ENCODE results near the gene OASL.
"Not testable (repeated sequence)": the region's sequence is repeated elsewhere in the genome, so short reads cannot be mapped to it uniquely, and the experiment has no call there.

The OASL gene, protein sequence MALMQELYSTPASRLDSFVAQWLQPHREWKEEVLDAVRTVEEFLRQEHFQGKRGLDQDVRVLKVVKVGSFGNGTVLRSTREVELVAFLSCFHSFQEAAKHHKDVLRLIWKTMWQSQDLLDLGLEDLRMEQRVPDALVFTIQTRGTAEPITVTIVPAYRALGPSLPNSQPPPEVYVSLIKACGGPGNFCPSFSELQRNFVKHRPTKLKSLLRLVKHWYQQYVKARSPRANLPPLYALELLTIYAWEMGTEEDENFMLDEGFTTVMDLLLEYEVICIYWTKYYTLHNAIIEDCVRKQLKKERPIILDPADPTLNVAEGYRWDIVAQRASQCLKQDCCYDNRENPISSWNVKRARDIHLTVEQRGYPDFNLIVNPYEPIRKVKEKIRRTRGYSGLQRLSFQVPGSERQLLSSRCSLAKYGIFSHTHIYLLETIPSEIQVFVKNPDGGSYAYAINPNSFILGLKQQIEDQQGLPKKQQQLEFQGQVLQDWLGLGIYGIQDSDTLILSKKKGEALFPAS

DNA sequence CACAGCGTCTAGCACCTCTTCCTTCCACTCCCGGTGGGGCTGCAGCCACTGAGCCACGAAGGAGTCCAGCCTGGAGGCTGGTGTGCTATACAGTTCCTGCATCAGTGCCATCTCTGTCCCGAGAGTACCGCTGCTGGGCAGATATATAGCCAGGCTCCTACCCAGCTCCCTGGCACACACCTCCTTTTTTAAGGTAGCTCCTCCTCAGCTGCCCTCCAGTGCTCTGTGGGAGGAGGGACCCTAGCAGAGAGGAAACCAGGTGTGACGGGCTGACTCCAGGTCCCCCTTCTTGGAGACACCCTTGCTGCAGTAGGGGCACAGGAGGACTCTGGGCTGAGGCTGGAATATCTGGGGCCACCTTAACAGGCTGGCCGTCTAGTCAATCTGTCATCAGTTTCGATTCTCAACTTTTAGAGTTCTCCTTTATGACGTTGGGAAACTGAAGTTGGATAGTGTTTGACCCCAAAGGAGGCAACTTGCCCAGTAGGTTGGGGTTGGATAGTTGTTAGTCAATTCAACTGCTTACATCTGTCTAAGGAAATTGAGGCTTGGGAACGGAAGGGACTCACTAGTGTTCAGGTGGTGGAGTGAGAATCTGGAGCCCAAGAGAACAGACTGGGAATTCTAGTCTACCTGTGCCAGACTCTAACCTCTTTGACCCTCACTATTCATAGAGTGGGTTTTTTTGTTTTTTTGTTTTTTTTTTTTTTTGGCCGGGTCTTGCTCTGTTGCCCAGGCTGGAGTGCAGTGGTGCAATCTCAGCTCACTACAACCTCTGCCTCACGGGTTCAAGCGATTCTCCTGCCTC is at the start of gene OASL:
Gene OASL, minus strand, starts transcription at position 386 of the 808 bp plus-strand sequence. Its CDS starts 275 bp downstream, at position 111.
- peak; percentile 51 to 60 for DNase-seq

- DNase-seq: no peak
Measured at GRCh38 chr12:121088195-121088585, 49.1 kb upstream of the OASL start.

DNA sequence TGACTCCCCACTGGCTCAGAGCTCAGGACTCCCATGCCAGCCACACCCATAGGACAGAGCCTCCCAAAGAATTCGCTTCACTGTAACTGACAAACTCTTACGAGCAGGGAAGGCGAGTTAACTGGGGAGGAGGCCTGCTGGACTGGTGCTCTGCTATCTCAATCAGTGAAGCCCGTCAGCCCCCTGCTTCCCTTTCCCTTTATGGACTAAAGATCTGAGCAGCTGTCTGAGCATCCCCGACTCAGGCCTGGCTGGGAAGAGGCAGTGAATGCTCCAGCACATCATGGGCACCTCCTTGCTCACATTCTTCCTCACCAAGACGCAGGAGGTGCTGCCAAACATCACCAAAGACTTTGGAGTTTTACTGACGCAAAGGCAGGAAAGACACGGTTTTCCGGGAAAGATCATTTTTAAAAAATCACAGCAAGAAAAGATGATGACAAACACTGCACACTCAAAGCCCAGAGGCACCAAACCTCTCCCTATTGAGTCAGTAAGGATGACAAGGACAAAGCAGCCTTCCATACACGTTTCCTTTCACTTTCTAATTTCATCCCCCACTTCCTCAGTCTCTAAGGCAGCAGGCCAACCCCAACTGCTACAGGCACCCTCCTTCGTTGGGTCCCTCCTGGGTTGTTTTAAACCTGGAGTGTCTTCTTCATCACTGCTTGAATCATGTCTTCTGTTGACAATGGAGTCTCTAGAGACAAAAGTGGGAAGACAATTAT is 48.6 kb upstream of the OASL start:
- DNase-seq: no peak

DNA sequence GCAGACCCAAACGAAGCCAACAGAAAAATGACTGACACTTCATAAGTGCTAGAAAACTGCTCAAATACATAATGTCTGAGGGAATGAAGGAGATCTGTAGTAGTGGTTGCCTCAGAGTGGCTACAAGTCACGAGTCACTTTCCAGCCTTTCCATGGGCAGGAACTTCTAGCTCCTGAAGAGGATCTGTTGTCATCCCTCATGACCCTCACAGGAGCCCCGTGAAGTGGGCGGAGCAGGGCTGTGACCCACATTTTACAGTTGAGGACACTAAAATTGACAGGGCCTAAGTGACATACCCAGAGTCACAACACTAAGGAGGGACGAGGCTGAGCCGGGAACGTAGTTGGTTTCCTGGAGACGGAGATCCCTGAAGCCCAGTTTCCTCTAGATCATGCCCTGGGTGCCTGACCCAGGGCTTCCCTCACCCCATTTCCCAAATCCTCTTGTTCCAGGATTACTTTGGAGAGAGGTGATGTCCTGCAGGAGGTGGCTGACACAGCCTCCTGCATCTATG is 47.8 kb upstream of the OASL start:
- no peak for DNase-seq

DNA sequence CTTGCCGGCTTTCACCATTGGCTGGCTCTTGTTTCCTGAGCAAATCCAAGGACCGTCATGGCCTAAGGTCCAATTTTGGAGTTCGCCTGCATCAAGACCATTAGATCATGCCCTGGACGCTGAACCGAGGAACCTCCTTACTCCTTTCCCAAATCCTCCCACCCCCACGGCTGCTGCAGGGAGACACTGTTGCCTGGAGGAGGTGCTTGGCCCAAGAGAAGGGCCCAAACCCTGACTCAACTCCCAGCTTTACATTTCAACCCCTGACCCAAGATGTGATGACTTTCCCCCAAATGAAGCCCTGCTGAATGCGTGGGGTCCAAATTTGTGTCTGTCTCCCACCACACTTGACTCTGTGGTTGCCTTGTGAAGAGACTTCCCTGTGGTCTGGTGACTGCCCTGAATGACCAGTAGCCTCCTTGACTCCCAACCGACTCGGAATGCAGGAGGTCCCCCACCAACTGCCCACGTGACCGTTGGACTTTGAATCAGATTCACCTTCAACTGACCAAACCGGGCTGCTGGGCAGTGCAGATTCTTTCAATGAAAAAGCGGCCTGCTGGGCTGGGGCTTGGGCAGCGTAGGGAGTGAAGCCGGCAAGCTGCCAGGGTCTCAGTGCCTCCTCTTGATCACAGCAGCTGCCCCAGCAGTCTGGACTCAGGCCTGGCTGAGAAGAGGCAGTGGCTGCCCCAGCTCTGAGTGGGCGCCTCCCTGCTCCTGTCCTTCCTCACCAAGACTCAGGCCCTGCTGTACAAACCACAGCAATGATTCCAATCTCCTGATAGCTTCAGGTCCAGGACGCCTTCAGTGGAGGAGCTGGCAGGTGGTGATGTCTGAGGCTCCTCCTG is 46.7 kb upstream of the OASL start:
- DNase-seq: no peak

- DNase-seq: no peak
Measured at GRCh38 chr12:121085069-121085468, 46.0 kb upstream of the OASL start.

DNA sequence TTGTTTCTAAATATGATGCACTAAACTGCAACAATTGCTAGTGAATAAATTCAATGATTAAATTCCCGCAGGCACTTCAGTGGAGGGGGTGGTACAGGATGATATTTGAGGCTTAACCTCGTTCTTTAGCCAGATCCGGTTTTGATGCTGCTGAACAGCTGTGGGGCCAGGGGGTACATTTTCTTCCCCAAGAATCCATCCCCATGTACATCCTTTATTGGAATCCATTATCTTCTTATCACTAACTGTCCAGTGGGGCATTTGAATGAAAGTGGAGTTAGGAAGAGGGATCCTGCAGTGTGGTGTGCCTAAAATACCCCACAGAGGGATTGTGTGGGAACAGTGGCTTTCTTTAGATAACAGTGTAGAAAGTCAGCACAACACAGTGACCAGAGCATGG is 45.2 kb upstream of the OASL start:
- no peak for DNase-seq

DNA sequence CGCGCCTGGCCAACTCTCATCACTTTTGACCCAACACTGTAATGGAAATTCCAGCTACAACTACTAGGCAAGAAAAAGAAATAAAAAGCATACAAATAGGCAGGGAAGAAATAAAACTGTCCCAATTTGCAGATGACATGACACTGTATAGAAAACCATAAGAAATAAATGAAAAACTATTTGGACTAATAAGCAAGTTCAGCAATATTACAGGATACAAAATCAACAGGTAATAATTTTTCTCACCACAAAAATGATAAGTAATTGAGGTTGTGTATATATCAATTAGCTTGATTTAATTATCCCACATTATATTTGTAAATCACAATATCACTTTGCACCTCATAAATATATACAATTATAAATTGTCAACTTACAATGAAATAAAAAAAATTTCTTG is 41.9 kb upstream of the OASL start:
- no peak for DNase-seq

- no peak for DNase-seq
Measured at GRCh38 chr12:121079736-121080272, 40.8 kb upstream of the OASL start.

DNA sequence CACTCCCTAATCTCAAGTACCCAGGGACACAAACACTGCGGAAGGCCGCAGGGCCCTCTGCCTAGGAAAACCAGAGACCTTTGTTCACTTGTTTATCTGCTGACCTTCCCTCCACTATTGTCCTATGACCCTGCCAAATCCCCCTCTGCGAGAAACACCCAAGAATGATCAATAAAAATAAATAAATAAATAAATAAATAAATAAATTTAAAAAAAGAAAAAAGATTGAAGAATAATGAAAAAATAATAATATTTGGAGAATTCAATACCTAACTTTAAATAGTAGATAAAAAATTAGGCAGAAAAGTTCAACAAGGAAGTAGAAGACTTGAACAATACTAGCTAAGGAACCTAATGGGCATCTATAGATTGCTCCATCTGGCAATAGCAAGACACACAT is 38.4 kb upstream of the OASL start:
- not testable (repeated sequence) for DNase-seq

DNA sequence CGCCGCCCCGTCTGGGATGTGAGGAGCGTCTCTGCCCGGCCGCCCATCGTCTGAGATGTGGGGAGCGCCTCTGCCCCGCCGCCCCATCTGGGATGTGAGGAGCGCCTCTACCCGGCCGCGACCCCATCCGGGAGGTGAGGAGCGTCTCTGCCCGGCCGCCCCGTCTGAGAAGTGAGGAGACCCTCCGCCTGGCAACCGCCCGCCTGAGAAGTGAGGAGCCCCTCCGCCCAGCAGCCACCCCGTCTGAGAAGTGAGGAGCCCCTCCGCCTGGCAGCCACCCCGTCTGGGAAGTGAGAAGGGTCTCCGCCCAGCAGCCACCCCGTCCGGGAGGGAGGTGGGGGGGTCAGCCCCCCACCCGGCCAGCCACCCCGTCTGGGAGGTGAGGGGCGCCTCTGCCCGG is 36.9 kb upstream of the OASL start:
- DNase-seq: not testable (repeated sequence)

DNA sequence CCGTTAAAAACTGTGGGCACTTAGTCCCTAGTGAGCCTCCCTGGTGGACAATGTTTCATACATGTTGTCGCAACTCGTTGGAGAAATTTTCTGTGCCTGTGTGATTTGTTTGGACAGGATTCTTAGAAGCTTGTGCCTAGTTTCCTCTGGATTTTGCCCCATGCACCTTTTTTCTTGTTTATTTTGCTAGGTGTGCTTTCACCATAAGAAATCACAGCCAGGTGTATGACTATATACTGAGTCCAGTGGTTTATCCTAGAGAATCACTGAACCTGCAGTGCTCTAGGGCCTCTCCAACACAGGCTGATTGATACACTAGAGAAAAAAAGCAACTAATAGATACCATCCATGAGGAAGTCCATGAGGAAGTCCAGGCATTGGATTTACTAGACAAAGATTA is 33.1 kb upstream of the OASL start:
- DNase-seq: no peak

- no peak for DNase-seq
Measured at GRCh38 chr12:121069206-121069605, 30.2 kb upstream of the OASL start.

DNA sequence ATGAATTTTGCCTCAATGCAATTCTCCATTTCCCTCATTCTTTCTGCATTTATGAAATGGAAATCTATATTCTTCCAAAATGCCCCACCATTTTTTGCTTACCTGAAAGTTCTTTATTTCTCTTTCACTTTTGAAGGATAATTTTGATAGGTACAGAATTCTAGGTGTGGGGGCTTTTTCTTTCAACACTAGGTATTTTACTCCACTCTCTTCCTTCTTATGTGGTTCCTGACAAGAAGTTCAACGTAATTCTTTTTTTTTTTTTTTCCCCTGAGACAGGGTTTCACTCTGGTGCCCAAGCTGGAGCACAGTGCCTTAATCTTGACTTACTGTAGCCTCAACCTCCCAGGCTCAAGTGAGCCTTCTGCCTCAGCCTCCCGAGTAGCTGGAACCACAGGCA is 26.3 kb upstream of the OASL start:
- DNase-seq: no peak

DNA sequence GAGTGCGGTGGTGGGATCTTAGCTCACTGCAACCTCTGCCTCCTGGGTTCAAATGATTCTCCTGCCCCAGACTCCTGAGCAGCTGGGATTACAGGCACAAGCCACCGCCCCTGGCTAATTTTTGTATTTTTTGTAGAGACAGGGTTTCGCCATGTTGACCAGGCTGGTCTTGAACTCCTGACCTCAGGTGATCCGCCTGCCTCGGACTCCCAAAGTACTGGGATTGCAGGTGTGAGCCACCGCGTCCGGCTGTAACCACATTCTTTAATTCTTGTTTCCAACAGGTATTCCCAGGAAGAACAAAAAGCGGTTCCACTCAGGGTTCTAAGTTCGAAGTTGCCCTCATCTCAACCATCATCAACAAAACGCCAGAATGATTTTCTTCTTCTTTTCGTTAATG is 25.5 kb upstream of the OASL start:
- DNase-seq: not testable (repeated sequence)

DNA sequence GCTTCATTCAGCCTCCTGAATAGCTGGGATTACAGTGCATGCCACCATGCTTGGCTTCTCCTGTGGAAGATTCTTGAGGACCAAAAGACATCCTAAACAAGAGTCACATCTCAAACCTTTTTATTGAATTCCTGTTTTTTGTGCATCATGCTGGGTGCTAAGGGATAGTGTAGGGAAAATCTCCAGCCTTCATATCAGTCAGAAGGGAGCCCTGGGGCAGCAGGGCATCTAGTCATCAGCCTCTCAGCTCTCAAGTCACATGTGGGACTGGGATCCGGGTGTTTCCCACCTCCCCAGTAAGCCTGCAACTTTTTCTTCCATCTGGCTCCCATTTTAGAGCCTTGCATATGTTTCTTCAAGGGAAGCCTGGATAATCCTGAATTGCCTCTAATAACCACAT is 25.1 kb upstream of the OASL start:
- no peak for DNase-seq

- no peak for DNase-seq
Measured at GRCh38 chr12:121062391-121063045, 23.5 kb upstream of the OASL start.

- DNase-seq: no peak
Measured at GRCh38 chr12:121061831-121062230, 22.8 kb upstream of the OASL start.

GRCh38 chr12:121060149-121061001 is 21.3 kb upstream of the OASL start:
- peak; percentile 33 to 52 for DNase-seq
